HEK293 (cell line): ENCODE measurements around the gene CHRNA7.
A peak's percentile ranks its signal among the peaks of the same experiment; 100 is the strongest.

Experiments used
- CTCF ChIA-PET: fragments of 350-600 bp; formaldehyde crosslinking; extraction: SDS; loops from one replicate; lab custom pipeline; 2021; ENCODE audit warnings: antibody characterized with exemption; lab: Yijun Ruan, JAX
- POLR2A ChIA-PET: fragments of 300-600 bp; formaldehyde crosslinking; extraction: SDS; loops from one replicate; lab custom pipeline; 2020; ENCODE audit warnings: antibody characterized with exemption, inconsistent platforms; lab: Yijun Ruan, JAX
- H3K27ac ChIP-seq: fragments of 200-500 bp; sonication (Bioruptor generic); 2 replicates; pipeline ENCODE4 v1.5.1; 2014; ENCODE audit warnings: low read depth, low read length, control low read depth, inconsistent platforms; ENCODE audit errors: extremely low read depth
- H3K36me3 ChIP-seq, 2 experiments: fragments of 200-500 bp in 1 of 2; sonication (Bioruptor generic) in 1 of 2; 1 replicate in 1 of 2; 2 replicates in 1 of 2; pipeline ENCODE4 v1.5.1; 2014 to 2017; ENCODE audit warnings: inconsistent platforms in 2 of 2, low read length in 2 of 2; ENCODE audit not compliant: control insufficient read depth in 2 of 2, insufficient read depth in 1 of 2
- H3K4me1 ChIP-seq: fragments of 200-500 bp; sonication (Bioruptor generic); 2 replicates; pipeline ENCODE4 v1.5.1; 2014; ENCODE audit warnings: mild to moderate bottlenecking, low read length, inconsistent platforms; ENCODE audit not compliant: control insufficient read depth, insufficient read depth
- H3K4me3 ChIP-seq: 2 replicates; pipeline ENCODE4 v1.5.1; 2011; ENCODE audit warnings: low read depth, mild to moderate bottlenecking, control low read depth, low read length, moderate library complexity
- H3K9me3 ChIP-seq: fragments of 200-500 bp; sonication (Bioruptor generic); 2 replicates; pipeline ENCODE4 v1.5.1; 2014; ENCODE audit warnings: low read depth, low read length, inconsistent platforms; ENCODE audit not compliant: control insufficient read depth, insufficient read depth
- KLF10 ChIP-seq: fragments of 450-650 bp; IDR thresholded peaks from 2 replicates; pipeline ENCODE4 v1.5.1; 2018; ENCODE audit warnings: missing biosample characterization, mild to moderate bottlenecking, missing genetic modification characterization
- KLF9 ChIP-seq: fragments of 450-650 bp; formaldehyde crosslinking; IDR thresholded peaks from 2 replicates; pipeline ENCODE4 v1.5.1; 2016; ENCODE audit warnings: missing biosample characterization, missing genetic modification characterization, low read depth
- MZF1 ChIP-seq: fragments of 450-650 bp; formaldehyde crosslinking; IDR thresholded peaks from 2 replicates; pipeline ENCODE4 v1.5.1; 2017; ENCODE audit warnings: missing biosample characterization, missing genetic modification characterization, borderline replicate concordance
- PRDM1 ChIP-seq: fragments of 450-650 bp; formaldehyde crosslinking; IDR thresholded peaks from 2 replicates; pipeline ENCODE4; 2016; ENCODE audit warnings: missing biosample characterization, missing genetic modification characterization
- TRIM28 ChIP-seq: IDR thresholded peaks from 2 replicates; pipeline ENCODE4 v1.6.1; 2011; ENCODE audit warnings: low read length, control low read depth, borderline replicate concordance
- WT1 ChIP-seq: fragments of 450-650 bp; formaldehyde crosslinking; IDR thresholded peaks from 2 replicates; pipeline ENCODE4 v1.5.1; 2016; ENCODE audit warnings: missing biosample characterization, missing genetic modification characterization
- YY2 ChIP-seq: fragments of 450-650 bp; formaldehyde crosslinking; IDR thresholded peaks from 2 replicates; pipeline ENCODE4 v1.5.1; 2016; ENCODE audit warnings: missing biosample characterization, missing genetic modification characterization
- ZBTB1 ChIP-seq: fragments of 450-650 bp; formaldehyde crosslinking; IDR thresholded peaks from 2 replicates; pipeline ENCODE4 v1.5.1; 2016; ENCODE audit warnings: missing biosample characterization, missing genetic modification characterization
- ZBTB8A ChIP-seq: fragments of 450-650 bp; formaldehyde crosslinking; IDR thresholded peaks from 2 replicates; pipeline ENCODE4 v1.5.1; 2016; ENCODE audit warnings: missing biosample characterization, missing genetic modification characterization
- ZFP37 ChIP-seq: fragments of 450-650 bp; formaldehyde crosslinking; IDR thresholded peaks from 2 replicates; pipeline ENCODE4 v1.5.1; 2016; ENCODE audit warnings: missing biosample characterization, missing genetic modification characterization
- ZNF202 ChIP-seq: fragments of 450-650 bp; formaldehyde crosslinking; IDR thresholded peaks from 2 replicates; pipeline ENCODE4 v1.5.1; 2016; ENCODE audit warnings: missing biosample characterization, missing genetic modification characterization, borderline replicate concordance
- ZNF239 ChIP-seq: fragments of 450-650 bp; formaldehyde crosslinking; IDR thresholded peaks from 2 replicates; pipeline ENCODE4 v1.5.1; 2016; ENCODE audit warnings: missing biosample characterization, missing genetic modification characterization
- ZNF311 ChIP-seq: fragments of 450-650 bp; formaldehyde crosslinking; IDR thresholded peaks from 2 replicates; pipeline ENCODE4 v1.5.1; 2017; ENCODE audit warnings: missing biosample characterization, missing genetic modification characterization, borderline replicate concordance
- ZNF354C ChIP-seq: fragments of 450-650 bp; formaldehyde crosslinking; IDR thresholded peaks from 2 replicates; pipeline ENCODE4 v1.5.1; 2016; ENCODE audit warnings: missing biosample characterization, missing genetic modification characterization, low read depth, borderline replicate concordance
- ZNF48 ChIP-seq: fragments of 450-650 bp; formaldehyde crosslinking; IDR thresholded peaks from 2 replicates; pipeline ENCODE4 v1.5.1; 2016; ENCODE audit warnings: missing biosample characterization, missing genetic modification characterization
- ZNF571 ChIP-seq: fragments of 450-650 bp; formaldehyde crosslinking; IDR thresholded peaks from 2 replicates; pipeline ENCODE4 v1.5.0; 2017; ENCODE audit warnings: missing biosample characterization, missing genetic modification characterization
- ZNF776 ChIP-seq: fragments of 450-650 bp; formaldehyde crosslinking; IDR thresholded peaks from 2 replicates; pipeline ENCODE4 v1.5.0; 2017; ENCODE audit warnings: missing biosample characterization, missing genetic modification characterization, borderline replicate concordance
- ZNF777 ChIP-seq: fragments of 450-650 bp; formaldehyde crosslinking; IDR thresholded peaks from 2 replicates; pipeline ENCODE4 v1.5.1; 2017; ENCODE audit warnings: missing biosample characterization, missing genetic modification characterization, borderline replicate concordance
- ZNF791 ChIP-seq: fragments of 450-650 bp; formaldehyde crosslinking; IDR thresholded peaks from 2 replicates; pipeline ENCODE4 v1.5.1; 2016; ENCODE audit warnings: missing biosample characterization, missing genetic modification characterization
- TF ChIP-seq, protein P1 (sequence below): fragments of 450-650 bp; formaldehyde crosslinking; IDR thresholded peaks from 2 replicates; pipeline ENCODE4 v1.5.1; 2017; ENCODE audit warnings: missing biosample characterization, missing genetic modification characterization
- TF ChIP-seq, protein P2 (sequence below): fragments of 450-650 bp; formaldehyde crosslinking; IDR thresholded peaks from 2 replicates; pipeline ENCODE4 v1.5.1; 2016; ENCODE audit warnings: missing biosample characterization, missing genetic modification characterization
- TF ChIP-seq, protein P3 (sequence below): fragments of 450-650 bp; formaldehyde crosslinking; IDR thresholded peaks from 2 replicates; pipeline ENCODE4 v1.5.1; 2017; ENCODE audit warnings: missing biosample characterization, mild to moderate bottlenecking, missing genetic modification characterization, moderate library complexity
- TF ChIP-seq, protein P4 (sequence below): fragments of 450-650 bp; IDR thresholded peaks from 2 replicates; pipeline ENCODE4 v1.5.1; 2018; ENCODE audit warnings: missing biosample characterization, mild to moderate bottlenecking, missing genetic modification characterization
- TF ChIP-seq, protein P5 (sequence below): fragments of 450-650 bp; formaldehyde crosslinking; optimal IDR thresholded peaks from 2 replicates; pipeline ENCODE3; 2016; ENCODE audit warnings: missing biosample characterization, mild to moderate bottlenecking, missing genetic modification characterization

CHRNA7 gene

DNA sequence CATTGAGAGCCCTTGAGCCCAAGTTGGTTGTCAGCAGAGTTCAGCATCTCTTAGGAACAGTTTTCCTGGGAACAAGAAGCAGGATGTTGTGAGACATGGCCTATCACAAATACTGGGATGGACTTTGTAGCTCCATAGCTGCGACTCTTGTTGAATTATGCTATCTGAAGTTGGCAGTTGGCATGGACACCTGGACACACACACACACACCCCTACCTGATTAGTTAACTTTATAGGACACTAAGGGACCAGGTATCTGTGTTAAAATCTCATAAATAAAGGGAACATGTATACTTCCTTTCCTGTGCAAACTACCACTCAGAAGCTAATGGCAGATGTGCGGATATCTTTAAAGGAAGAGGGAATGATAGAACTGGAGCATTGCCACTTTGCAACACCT is 10.2 kb upstream of the CHRNA7 start (continued):
- TF ChIP-seq ZNF311 (tag by site-specific recombination) (no peak), ZNF791 (tag by site-specific recombination) (no peak), KLF9 (tag by site-specific recombination) (no peak), TRIM28 (no peak)
- TF ChIP-seq, protein P1, sequence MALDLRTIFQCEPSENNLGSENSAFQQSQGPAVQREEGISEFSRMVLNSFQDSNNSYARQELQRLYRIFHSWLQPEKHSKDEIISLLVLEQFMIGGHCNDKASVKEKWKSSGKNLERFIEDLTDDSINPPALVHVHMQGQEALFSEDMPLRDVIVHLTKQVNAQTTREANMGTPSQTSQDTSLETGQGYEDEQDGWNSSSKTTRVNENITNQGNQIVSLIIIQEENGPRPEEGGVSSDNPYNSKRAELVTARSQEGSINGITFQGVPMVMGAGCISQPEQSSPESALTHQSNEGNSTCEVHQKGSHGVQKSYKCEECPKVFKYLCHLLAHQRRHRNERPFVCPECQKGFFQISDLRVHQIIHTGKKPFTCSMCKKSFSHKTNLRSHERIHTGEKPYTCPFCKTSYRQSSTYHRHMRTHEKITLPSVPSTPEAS (tag by site-specific recombination) = no peak

DNA sequence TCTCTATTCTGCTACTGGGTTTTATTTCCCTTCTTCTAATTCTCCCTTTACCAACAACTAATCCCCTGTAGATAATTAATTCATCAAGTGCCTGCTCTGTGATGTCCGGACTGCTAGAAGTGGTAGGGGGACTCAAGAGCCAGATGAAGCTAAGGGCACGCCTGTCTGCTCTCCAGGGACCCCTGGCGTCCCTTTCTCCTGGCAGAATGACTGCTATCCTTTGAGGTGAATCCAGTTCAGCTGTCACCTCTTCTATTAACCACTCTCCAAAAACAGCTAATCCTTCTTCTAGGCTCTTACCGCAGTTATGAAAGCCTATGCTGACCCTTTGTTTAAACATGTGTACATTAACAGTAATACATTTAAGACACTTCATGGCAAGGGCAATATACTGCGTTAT is 1.4 kb upstream of the CHRNA7 start:
- no peaks in the 10 kb centered on the region for H3K36me3 ChIP-seq
- TF ChIP-seq KLF10 (no peak), YY2 (no peak), ZBTB8A (no peak), PRDM1 (peak; percentile 67; the same call in 1 of the 2 replicates), ZNF777 (tag by site-specific recombination) (0 out of 2 replicates have a peak, but pooled peaks have one; percentile 22)
- TF ChIP-seq, protein P2, sequence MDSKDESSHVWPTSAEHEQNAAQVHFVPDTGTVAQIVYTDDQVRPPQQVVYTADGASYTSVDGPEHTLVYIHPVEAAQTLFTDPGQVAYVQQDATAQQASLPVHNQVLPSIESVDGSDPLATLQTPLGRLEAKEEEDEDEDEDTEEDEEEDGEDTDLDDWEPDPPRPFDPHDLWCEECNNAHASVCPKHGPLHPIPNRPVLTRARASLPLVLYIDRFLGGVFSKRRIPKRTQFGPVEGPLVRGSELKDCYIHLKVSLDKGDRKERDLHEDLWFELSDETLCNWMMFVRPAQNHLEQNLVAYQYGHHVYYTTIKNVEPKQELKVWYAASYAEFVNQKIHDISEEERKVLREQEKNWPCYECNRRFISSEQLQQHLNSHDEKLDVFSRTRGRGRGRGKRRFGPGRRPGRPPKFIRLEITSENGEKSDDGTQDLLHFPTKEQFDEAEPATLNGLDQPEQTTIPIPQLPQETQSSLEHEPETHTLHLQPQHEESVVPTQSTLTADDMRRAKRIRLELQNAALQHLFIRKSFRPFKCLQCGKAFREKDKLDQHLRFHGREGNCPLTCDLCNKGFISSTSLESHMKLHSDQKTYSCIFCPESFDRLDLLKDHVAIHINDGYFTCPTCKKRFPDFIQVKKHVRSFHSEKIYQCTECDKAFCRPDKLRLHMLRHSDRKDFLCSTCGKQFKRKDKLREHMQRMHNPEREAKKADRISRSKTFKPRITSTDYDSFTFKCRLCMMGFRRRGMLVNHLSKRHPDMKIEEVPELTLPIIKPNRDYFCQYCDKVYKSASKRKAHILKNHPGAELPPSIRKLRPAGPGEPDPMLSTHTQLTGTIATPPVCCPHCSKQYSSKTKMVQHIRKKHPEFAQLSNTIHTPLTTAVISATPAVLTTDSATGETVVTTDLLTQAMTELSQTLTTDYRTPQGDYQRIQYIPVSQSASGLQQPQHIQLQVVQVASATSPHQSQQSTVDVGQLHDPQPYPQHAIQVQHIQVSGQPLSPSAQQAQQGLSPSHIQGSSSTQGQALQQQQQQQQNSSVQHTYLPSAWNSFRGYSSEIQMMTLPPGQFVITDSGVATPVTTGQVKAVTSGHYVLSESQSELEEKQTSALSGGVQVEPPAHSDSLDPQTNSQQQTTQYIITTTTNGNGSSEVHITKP (tag by site-specific recombination) = peak; percentile 31; the same call in 1 of the 2 replicates
- ChIA-PET POLR2A (interaction anchor here (1.6 kb wide), 2 partner anchors 10 to 54 kb away, joined by 3 to 4 read pairs; no protein-coding TSS in a partner anchor), CTCF (interaction anchor here (0.6 to 2.6 kb wide), 11 partner anchors 9 to 523 kb away, joined by 3 to 20 read pairs (median 5); no protein-coding TSS in a partner anchor)
- H3K27ac ChIP-seq = no peak overlapping the region
- H3K4me3 ChIP-seq = peak overlapping the region; percentile 62
- H3K4me1 ChIP-seq = no peaks in the 10 kb centered on the region; the same call in 1 of the 2 replicates
- H3K9me3 ChIP-seq = no peaks in the 10 kb centered on the region

DNA sequence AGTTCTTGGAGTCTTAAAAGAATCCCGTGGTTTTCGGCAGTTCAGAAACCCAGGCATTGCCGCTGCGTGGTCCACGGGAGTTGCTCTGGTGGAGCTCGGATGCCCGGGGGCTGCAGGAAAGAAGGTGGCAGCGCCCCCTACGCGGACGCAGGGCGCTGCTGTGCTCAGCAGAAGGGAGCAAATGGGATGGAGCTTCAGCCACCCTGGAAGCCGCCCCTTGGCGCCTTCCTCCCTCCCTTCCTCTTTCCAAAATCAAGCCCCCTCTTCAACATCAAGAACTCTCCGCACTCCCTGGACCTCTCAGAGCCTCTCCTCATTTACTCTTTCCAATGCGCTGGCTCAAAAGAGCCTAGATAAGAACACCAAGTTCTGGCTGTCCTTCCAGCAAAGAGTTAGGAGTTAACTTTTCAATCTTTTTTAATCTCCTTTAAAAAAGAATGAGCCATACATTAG is 880 bp upstream of the CHRNA7 start:
- Histone ChIP-seq H3K27ac (no peak overlapping the region; the same call in 1 of the 2 replicates), H3K4me1 (no peaks in the 10 kb centered on the region; the same call in 1 of the 2 replicates), H3K4me3 (peak overlapping the region; percentile 62), H3K9me3 (no peaks in the 10 kb centered on the region), H3K36me3 (no peaks in the 10 kb centered on the region)
- POLR2A ChIA-PET = interaction anchor here (1.6 kb wide), 2 partner anchors 10 to 54 kb away, joined by 3 to 4 read pairs; no protein-coding TSS in a partner anchor
- CTCF ChIA-PET = interaction anchor here (0.6 to 2.6 kb wide), 14 partner anchors 8 to 798 kb away, joined by 3 to 20 read pairs (median 5); no protein-coding TSS in a partner anchor
- TF ChIP-seq ZNF239 (tag by site-specific recombination) = no peak
- TF ChIP-seq, protein P3, sequence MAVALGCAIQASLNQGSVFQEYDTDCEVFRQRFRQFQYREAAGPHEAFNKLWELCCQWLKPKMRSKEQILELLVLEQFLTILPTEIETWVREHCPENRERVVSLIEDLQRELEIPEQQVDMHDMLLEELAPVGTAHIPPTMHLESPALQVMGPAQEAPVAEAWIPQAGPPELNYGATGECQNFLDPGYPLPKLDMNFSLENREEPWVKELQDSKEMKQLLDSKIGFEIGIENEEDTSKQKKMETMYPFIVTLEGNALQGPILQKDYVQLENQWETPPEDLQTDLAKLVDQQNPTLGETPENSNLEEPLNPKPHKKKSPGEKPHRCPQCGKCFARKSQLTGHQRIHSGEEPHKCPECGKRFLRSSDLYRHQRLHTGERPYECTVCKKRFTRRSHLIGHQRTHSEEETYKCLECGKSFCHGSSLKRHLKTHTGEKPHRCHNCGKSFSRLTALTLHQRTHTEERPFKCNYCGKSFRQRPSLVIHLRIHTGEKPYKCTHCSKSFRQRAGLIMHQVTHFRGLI (tag by site-specific recombination) = no peak
- no peak for TF ChIP-seq ZNF571 (tag by site-specific recombination)
- TF ChIP-seq ZFP37 (tag by site-specific recombination) = 0 out of 2 replicates have a peak, but pooled peaks have one; percentile 27
- TF ChIP-seq ZNF776 (tag by site-specific recombination) = no peak
- TF ChIP-seq, protein P4, sequence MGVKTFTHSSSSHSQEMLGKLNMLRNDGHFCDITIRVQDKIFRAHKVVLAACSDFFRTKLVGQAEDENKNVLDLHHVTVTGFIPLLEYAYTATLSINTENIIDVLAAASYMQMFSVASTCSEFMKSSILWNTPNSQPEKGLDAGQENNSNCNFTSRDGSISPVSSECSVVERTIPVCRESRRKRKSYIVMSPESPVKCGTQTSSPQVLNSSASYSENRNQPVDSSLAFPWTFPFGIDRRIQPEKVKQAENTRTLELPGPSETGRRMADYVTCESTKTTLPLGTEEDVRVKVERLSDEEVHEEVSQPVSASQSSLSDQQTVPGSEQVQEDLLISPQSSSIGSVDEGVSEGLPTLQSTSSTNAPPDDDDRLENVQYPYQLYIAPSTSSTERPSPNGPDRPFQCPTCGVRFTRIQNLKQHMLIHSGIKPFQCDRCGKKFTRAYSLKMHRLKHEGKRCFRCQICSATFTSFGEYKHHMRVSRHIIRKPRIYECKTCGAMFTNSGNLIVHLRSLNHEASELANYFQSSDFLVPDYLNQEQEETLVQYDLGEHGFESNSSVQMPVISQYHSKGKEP (tag by site-specific recombination) = no peak
- TF ChIP-seq, protein P5, sequence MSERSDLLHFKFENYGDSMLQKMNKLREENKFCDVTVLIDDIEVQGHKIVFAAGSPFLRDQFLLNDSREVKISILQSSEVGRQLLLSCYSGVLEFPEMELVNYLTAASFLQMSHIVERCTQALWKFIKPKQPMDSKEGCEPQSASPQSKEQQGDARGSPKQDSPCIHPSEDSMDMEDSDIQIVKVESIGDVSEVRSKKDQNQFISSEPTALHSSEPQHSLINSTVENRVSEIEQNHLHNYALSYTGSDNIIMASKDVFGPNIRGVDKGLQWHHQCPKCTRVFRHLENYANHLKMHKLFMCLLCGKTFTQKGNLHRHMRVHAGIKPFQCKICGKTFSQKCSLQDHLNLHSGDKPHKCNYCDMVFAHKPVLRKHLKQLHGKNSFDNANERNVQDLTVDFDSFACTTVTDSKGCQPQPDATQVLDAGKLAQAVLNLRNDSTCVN = peak; percentile 6
- no peak for TF ChIP-seq MZF1
- no peak for TF ChIP-seq ZNF202 (tag by site-specific recombination)
- no peak for TF ChIP-seq ZNF354C (tag by site-specific recombination)
- TF ChIP-seq WT1 = 0 out of 2 replicates have a peak, but pooled peaks have one; percentile 10
- TF ChIP-seq ZBTB1 (tag by site-specific recombination) = no peak
- TF ChIP-seq ZNF48 (tag by site-specific recombination) = no peak
